NCI-H2029 (cell line): ENCODE measurements around the gene EPB41L1.

Experiments used
- DNase-seq: peaks from one replicate; lab custom pipeline; 2025; lab: John Stamatoyannopoulos, UW

Gene EPB41L1

DNA sequence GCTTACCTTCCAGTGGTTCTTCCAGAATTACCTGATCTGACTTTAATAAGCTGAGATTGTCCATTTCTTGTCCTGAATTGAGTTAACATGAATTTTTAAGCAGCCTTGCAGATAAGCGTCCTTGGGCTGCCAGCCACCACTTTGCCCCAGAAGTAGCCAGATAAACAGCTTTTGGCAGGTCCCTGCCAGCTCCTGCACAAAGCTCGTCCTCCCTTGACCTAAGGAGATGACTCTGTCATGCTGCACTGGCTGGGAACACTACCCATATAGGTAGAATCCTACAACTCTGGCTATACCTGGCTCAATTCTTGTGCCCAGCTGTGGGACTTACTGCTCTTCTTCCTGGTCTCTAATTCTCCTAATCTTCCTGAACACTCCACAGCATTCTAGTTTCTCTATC, 42.1 kb downstream of the EPB41L1 start:
- DNase-seq: no peak

DNA sequence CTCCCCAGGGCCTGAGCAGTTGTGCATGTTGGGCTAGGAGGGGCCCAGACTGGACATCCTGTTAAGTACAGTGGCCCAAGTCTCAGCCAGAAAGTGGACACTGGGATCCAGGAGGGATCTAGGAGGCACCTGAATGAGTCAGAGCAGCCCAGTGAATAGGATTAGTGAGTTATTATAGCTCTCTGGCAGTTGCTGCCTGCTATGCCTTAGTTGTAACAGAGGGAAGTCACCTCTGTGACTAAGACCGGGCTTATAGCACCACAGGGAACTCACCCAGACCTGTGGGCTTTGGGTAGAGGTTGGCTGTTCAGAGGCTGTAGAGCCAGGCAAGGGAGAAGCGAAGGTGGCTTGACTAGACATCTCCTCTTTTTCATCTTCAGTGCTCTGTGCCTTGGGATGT, 42.7 kb downstream of the EPB41L1 start:
- no peak for DNase-seq

DNA sequence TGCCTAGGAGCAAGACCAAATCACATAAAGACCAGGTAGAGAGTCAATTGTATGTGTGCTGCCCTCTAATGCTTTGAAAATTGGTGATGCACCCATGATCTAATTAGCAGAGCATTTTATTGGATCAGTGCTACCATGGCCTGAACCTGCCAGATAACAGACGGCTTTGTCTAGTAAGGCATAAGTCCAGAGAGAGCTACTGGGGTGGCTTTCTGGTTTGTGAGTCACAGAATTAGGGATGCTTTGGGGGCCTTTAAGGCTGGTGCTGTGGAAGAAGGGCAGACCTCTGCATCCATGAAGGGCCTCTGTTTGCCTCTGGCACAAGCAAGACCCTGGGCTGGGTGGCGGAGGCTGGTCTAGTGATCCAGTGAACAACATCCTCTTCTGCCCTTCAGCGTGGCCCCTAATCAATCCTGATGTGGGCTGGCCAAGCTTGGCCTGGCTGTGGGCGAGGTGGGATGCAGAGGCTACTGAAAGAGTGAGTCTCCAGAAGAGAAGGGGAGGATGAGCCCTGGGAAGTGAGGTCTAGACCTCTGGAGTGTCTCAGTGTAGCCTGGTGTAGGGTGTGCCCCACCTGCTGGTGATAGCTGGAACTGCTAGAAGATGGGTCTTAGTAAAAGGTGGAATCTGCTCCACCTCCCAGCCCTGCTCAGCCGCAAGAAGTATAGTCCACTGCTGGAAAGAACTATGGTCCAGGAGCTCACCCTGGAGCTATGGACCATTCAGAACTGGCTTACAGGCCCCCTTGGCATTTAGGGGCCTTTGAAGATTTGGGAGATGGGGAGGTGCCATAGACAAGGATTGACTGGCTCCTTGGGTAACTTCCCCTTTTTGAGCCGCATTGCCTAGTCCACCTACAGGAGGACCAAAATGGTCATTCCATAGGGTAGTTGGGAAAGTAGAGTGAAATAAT, 45.1 kb downstream of the EPB41L1 start:
- DNase-seq: peak; percentile 70

DNA sequence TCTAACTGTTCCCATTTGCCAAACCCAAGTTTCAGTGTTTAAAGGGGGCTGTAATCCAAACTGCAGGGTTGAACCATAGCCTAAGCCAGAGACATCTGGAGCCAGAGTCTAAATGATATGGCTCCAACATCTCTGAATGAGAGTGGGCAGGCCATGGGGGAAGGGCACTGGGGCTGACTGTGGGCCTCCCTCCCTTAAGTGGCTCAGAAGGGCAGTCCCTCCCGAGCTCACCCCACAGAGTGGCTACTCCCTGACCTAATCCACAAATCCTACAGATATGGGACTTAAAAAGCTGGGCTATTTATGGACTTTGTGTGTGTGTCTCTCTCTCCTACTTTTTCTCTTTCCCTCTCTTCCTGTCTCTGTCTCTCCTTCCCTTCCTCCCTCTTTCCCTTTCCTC, 45.9 kb downstream of the EPB41L1 start:
- DNase-seq: no peak

DNA sequence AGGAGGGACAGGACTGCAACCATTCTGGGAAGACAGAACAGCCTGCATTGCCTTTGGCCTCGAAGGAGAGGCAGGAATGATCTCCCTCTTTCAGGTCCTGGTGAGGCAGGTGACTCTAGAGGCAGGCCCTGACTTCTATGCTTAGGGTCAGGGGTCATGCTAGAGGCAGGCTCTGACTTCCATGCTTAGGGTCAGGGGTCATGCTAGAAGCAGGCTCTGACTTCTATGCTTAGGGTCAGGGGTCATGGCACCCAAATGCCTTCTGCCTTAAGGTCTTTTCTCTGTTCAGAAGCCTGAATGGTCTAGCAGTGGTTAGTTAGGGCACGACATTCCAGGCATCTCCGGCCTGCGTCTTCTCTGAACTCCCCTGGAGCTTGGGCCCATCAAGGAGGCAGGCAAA, 46.7 kb downstream of the EPB41L1 start:
- no peak for DNase-seq

DNA sequence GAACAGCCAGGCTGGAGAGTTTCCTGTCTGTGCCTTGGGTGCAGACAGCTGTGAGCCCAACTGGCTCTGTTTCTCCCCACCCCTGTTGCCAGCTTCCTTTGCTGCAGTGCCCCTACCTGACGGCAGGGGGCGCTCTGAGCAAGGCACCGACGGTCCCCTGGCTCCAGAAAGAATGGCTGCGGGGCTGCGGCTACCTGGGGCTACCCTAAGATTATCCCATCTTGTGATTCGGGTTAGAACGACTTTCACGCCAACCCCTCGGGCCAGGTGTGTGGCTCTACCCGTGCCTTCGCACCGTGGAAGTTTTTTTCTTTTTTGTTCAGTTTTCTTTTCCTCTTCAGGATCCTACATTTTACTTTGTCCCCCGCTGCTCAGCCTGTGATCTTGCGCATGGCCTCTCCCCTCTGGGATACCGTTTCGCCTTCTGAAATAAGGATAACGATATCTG, 48.4 kb downstream of the EPB41L1 start:
- peak; percentile 55 for DNase-seq

DNA sequence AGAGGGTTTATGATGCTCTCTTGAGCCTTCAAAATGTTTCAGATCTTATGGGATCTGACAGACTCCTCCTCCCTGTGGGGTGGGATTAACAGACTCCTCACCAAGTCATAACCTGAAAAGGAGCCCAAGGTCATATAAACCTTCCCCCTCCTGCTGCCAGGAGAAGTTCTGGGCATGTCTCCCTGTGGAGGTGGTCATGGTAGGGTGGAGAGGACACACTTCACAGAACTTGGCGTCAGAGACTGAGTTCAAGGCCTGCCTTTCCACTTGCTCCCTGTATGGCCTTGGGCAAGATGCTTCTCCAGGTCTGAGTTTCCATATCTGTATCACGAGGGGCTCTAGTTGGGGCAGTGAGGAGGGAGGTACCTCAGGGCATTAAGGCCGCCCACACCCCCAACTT, 49.3 kb downstream of the EPB41L1 start:
- DNase-seq: no peak

DNA sequence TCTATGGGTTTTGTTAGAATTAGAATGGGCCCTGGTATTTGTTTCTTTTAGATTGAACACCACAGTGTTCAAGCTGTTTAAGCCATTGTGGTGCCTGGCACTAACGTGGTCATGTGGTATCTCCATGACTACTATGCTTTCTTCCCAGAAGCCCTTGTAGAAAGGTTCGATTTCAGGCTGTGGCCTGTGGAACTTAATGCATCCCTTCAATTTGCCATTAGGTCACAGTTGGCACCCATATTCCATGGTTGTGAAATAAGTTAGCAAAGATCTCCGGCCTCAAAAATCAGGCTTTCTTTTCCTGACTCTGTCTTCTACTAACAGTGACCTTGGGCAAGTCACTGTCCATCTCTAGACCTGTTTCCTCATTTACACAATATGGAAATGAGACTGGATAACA, 50.5 kb downstream of the EPB41L1 start:
- DNase-seq: no peak

DNA sequence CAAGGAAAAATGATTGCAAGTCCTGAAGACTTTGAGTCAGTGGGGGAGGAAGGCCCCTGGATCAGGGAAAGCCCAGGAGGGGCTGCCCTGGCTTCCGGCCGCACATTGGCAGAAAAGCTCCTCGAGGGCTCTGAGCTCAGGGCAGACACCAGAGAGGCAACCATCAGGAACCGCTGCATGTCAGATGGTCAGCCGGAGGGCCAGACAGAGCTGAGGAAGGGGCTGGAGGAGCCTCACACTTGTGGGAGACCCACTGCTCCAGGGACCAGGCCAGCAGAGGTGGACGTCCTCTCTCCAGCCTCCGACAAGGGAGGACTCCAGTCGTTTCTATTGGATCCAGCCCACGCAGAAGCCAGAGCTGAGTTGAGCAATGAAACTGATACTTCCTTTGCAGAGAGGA, 51.5 kb downstream of the EPB41L1 start:
- no peak for DNase-seq

DNA sequence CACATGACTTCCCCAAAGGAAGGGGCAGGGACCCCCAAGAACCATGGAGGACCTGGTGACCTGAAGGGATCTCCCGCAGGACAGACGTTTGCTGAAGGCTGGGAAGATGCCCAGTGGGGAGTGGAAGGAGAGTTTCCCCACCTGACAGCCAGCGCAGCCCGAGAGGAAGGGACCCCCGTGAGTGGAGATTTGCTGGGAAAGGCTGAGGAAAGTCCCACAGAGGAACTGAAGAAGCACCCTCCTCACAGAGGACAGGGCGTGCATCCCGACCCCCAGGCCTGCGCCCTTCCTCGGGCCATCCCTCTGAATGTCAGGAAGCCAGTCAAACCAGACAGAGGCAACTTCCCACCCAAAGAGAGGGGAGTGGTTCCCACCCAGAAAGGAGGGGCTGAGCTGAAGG, 52.1 kb downstream of the EPB41L1 start:
- DNase-seq: no peak

DNA sequence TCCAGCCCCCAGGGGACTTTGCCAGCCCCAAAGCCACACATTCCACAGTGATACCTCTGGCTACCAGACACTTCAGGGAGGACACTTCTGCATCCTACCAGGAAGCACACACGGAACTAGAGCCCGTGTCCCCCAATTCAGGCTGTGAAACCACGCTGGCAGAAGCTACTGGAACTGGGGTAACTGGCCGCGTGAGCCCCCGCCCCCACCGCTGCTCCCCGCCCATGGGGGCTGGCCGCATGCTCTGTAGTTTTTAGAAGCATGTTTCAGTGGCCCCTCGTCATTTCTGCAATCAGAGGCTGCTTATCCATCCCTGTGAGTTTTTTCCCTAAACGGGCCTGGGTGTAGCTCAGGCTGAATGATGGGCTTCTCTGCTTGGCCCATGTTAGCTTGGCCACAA, 53.1 kb downstream of the EPB41L1 start:
- DNase-seq: no peak

DNA sequence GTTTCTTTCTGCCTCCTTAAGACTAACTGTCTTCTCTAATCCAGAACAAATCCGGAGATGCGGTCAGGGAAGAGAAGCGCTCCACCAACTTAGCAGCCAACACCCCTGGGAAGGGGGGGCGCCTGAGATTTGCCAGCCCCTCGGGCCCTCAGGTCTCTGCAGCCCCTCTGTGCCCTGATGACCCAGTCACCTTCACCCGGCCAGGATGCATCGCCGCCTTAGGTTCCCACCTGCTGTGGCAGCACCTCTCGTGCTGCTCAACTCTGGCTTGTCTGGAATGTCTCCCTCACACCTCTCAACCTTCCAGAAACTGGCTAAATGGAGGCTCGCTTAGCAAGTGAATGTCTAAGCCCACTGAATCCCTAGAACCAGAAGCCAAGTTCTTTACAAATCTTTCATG, 53.7 kb downstream of the EPB41L1 start:
- DNase-seq: no peak

DNA sequence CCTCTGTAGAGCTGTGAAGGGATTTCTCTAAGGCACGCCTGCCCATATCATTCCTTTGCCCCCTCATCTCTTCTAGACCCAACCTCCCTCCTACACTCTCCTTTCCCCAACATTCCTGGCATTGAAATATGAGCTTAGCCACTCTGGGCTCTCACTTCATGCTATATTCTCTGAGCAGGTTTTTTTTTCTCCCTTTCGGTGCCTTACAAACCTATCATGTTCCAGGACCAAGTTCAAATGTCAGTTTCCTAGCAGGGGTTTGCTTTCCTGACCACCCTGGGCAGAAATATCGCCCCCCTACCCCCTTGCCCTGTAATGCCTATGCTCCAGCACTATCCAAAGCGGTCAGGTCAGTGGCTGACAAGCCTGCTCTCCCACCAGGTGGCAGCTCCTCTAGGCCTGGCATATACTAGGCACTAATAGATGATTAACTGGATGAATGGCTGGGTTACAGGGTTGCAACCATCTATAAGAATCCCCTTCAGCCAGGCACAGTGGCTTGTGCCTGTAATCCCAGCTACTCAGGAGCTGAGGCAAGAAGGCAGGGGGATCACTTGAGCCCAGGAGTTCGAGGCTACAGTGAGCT, 56.0 kb downstream of the EPB41L1 start:
- DNase-seq: no peak

DNA sequence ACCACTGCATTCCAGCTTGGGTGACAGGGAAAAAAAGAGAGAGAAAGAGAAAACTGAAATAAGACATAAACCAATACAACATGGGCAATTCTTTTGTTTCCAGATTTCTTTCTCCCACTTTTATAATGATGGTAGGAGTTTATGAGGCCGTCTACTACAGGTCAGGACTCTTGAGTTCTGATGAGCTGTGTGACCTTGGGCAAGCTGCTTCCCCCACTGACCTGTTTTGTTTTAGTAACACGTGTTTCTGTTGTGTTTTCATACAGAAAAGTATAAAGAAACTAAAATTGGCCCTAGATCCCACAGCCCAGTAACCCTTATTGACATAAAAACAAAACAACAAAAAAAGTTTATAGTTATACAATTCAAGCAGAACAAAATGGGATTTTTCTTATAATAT, 58.8 kb downstream of the EPB41L1 start:
- no peak for DNase-seq

DNA sequence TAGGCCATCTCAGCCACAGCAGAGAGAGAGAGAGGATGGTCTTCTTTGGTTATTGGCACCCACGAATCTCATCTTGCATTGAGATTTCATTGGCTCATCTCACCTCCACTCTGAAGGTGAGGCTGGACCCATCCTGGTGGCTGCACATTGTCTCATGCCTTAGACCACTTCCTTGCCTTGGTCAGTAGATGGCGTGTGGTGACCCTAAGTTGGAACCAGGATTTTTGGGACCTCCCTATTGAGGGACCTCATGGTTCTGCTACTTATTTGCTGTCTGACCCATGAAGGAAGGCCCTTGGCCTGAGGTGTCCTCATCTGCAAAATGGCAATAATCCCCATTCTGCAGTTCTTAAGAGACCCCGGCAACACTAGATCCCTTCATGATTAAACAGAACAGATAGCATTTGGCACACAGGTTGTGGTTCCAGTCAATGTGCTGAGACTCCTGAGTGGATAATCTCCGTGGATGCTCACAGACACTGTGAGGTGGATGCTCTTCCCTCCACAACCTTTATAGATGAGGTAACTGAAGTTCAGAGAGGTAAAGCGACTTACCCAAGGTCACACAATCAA, 60.2 kb downstream of the EPB41L1 start:
- DNase-seq: no peak

DNA sequence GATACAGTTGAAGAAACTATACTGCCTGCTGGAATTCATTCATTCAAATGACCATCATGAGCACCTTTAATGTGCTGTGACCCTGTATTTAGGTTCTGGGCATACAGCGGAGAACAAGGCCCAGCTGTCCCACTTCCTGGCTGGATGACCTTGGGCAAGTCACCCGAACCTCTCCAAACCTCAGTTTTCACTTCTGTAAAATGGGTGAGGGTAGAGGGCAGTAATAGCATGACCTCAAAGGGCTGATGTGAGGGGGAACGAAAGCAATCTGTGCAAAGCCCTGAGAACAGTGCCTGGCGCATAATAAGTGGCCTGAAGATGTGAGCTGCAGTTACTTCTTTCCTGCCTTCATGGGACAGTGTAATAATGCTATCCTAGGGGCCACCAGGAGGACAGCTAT, 61.2 kb downstream of the EPB41L1 start:
- DNase-seq: no peak

DNA sequence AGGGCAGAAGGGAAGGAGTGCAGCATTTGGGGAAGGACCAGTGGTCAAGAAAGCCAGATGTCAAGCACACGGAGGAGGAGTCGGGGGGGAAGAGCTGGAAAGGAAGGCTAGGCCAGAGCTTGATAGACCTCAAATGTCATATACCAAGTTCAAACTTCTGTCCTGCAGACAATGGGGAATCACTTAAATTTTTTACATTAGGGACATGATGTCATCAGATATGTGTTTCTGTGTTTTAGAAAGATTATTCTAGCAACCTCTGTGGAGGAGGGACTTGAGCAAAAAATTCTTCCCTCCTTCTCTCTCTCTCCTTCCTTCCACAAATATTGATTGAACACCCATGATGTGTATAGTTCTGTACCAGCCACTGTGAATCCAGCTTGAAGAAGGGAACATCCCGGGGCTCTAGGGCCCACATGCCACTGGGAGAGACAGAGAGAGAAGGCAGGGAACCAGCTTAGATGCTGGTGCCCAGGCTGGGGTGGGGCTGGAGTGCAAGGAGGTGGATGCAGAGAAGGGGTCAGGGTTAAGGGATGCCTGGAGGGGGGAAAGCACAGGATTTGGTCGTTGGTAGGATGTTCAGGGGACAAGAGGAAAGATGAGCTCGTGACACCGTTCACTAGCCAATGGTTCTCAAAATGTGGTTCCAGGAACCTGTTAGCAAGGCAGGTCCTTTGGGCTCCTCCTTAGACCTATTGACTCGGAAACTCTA, 61.9 kb downstream of the EPB41L1 start:
- DNase-seq: no peak

DNA sequence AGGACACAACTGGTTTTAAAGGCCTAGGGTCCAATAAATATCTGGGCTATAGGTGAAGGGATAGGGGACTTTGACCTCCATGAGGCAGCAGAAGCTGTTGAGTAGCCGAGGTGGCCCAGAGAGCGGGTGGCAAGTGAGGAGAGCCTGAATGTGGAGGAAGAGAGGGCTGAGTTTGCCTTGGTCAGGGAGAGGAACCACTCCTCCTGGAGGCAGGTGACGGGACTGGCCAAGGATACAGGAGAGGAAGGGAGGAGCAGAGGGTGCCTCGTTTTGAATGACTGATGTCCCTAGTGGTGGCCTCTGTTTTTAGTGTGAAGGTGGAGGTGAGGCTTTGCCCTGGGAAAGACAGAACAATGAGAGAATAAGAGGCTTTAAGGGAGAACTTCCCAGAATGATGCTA, 62.7 kb downstream of the EPB41L1 start:
- no peak for DNase-seq

DNA sequence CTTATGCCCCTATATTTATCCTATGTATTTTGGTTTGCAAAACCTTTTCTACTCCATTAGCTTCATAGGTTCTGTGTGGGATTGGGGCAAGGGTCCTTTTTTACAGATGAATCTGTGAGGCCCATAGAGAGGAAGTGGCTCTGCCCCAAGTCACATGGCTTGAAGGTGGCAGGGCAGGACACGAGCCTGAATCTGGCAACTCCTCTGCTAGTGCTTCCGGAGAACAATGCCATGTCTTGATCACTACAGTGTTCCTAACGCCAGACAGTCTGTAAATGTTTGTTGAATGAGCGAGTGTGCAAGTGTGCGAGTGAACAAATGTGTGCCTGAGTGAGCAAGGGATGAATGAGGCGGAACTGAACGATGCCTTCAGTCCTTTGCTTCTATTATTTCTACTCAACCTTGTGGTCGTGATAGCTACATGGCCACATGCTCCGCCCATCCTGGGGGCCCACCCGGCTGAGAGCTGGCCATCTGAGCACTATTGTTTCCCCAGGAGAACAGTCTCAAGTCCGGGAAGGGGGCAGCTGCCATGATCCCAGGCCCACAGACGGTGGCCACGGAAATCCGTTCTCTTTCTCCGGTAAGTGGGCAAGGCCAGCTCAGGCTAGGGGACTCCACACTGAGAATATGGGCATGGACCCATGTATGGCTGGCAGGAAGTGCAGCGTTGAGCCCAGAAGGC, 64.0 kb downstream of the EPB41L1 start:
- no peak for DNase-seq

DNA sequence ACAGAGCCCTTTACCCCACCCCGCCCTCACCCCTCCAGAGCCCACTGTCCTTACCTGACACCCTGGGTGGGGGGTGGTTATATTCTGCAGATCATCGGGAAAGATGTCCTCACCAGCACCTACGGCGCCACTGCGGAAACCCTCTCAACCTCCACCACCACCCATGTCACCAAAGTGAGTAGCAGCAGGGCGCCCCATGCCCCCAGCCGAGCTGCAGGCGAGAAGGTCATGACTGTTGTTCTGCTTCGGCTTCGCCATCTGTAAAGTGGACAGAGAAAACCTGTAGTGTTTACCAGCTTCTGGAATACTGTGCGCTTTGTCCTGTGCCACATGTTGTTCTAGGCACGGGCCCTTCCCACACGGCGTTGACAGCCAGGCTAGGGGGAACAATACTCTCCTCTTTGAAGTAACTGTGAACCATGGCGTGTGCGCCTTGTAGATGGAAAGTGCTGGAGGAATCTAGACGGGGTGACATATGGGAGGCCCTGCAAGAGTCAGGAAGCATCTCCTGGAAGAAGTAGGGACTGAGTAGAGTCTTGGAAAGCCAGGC, 65.2 kb downstream of the EPB41L1 start:
- DNase-seq: no peak

DNA sequence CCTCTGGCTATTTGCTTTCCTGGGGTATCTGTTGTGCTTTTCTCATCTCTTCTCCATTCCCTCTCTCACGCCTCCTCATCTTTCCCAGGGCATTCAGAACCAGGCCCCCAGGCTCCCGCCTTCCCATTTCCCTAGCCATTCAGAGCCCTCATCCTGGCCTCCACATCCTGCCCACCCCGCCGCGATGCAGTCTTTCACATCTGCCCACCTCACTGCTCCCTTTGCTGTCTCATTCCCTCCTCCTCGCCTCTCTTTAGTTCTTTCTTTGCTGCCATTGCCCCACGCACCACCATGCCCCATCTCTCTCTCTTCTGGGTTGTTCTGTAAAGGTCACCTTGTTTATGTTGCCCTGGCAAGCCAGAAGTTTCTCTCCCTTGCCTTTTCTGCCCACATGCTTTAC, 71.1 kb downstream of the EPB41L1 start:
- no peak for DNase-seq

DNA sequence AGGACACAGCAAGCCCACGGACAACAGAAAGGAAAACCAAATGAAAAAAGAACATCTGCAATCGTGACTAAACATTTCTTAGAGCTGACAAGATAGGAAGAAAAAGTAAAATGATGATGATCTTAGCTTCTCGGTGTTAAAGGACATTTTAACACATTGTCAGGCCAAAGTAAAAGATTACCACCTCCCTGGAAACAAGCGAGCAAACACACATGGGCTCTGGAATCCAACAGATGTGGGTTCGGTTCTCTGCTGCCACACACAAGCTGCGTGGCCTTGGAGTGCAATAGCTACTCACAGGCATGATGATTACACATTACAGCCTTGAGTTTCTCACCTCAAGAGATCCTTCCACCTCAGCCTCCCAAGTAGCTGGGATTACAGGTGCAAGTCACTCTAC, 74.2 kb downstream of the EPB41L1 start:
- no peak for DNase-seq
